GM18508 (cell line): Measurements from ENCODE around the gene FMC1.

ENCODE experiments used
- ATAC-seq: cut with Tn5 transposase; IDR thresholded peaks from one replicate; pipeline ENCODE4 v1.9.1; 2021; ENCODE audit warnings: moderate number of reproducible peaks; ENCODE audit not compliant: insufficient read depth, unreplicated experiment

The FMC1 gene

GRCh38 chr7:139370301-139370942 lies 29.3 kb downstream of the FMC1 start:
- ATAC-seq = no peak

GRCh38 chr7:139370943-139371313 lies 29.8 kb downstream of the FMC1 start:
- ATAC-seq = no peak

- no peak for ATAC-seq
These were observed 33.1 kb downstream of the FMC1 start for GRCh38 chr7:139374246-139374645.

GRCh38 chr7:139382439-139382838 lies 41.3 kb downstream of the FMC1 start:
- ATAC-seq = no peak

GRCh38 chr7:139384611-139385010 lies 43.5 kb downstream of the FMC1 start:
- no peak for ATAC-seq

GRCh38 chr7:139387594-139387993 lies 46.5 kb downstream of the FMC1 start:
- ATAC-seq = no peak

GRCh38 chr7:139389091-139389490 lies 48.0 kb downstream of the FMC1 start:
- no peak for ATAC-seq

- ATAC-seq = no peak
These were observed 48.6 kb downstream of the FMC1 start for GRCh38 chr7:139389774-139390173.

- no peak for ATAC-seq
These were observed 52.6 kb downstream of the FMC1 start for GRCh38 chr7:139393621-139394211.

- ATAC-seq = no peak
These were observed 53.4 kb downstream of the FMC1 start for GRCh38 chr7:139394540-139394939.
